Nephron progenitor cell (in vitro differentiated cells): Measurements from ENCODE around the gene SPATA12.

Source experiments
- DNase-seq: peaks from one replicate; pipeline ENCODE4 v3.0.0; 2021
- H3K27ac Mint-ChIP-seq: 2 replicates; pipeline ENCODE4 v1.8.0; 2021; ENCODE audit warnings: mild to moderate bottlenecking, moderate library complexity, mixed read lengths
- H3K27me3 Mint-ChIP-seq: 2 replicates; pipeline ENCODE4 v1.8.0; 2021; ENCODE audit warnings: mild to moderate bottlenecking, low read depth, mixed read lengths; ENCODE audit not compliant: poor library complexity
- H3K36me3 Mint-ChIP-seq: 2 replicates; pipeline ENCODE4 v1.8.0; 2021; ENCODE audit warnings: low read depth, mixed read lengths
- H3K4me1 Mint-ChIP-seq: 2 replicates; pipeline ENCODE4 v1.8.0; 2021; ENCODE audit warnings: mixed read lengths
- H3K4me3 Mint-ChIP-seq: 2 replicates; pipeline ENCODE4 v1.8.0; 2021; ENCODE audit warnings: mild to moderate bottlenecking, moderate library complexity, mixed read lengths
- H3K9me3 Mint-ChIP-seq: 2 replicates; pipeline ENCODE4 v1.8.0; 2021; ENCODE audit warnings: mild to moderate bottlenecking, moderate library complexity, mixed read lengths
- TF ChIP-seq, protein P1 (sequence below): fragments of 200-600 bp; sonication (generic); IDR thresholded peaks from 2 replicates; pipeline ENCODE4 v1.5.0; 2021; ENCODE audit warnings: antibody characterized with exemption

Gene SPATA12

DNA sequence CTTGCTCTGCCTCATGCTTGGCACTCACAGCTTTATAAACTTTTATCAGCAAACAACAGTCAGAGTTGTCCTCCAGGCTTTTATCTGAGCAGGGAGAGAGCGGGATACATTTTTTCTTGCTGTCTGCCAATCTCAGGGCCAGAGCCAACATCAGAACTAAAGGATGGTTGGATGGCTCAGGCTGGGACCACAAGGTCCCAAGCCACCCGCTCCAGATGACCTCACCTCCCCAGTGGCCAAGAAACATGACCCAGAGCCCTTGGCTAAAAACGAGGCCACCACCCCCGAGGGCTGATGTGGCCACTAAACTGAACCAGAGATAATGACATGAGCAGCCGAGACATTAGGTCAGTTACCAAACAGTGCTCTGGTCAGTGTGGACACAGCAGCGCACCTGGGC is 18.8 kb upstream of the SPATA12 start:
- H3K27me3 Mint-ChIP-seq: peaks cover 6% of the 10 kb centered on the region
- TF ChIP-seq, protein P1, sequence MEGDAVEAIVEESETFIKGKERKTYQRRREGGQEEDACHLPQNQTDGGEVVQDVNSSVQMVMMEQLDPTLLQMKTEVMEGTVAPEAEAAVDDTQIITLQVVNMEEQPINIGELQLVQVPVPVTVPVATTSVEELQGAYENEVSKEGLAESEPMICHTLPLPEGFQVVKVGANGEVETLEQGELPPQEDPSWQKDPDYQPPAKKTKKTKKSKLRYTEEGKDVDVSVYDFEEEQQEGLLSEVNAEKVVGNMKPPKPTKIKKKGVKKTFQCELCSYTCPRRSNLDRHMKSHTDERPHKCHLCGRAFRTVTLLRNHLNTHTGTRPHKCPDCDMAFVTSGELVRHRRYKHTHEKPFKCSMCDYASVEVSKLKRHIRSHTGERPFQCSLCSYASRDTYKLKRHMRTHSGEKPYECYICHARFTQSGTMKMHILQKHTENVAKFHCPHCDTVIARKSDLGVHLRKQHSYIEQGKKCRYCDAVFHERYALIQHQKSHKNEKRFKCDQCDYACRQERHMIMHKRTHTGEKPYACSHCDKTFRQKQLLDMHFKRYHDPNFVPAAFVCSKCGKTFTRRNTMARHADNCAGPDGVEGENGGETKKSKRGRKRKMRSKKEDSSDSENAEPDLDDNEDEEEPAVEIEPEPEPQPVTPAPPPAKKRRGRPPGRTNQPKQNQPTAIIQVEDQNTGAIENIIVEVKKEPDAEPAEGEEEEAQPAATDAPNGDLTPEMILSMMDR: no peak
- no peaks in the 10 kb centered on the region for H3K9me3 Mint-ChIP-seq
- no peak overlapping the region for H3K4me3 Mint-ChIP-seq
- no peak overlapping the region for H3K27ac Mint-ChIP-seq
- H3K4me1 Mint-ChIP-seq: peaks cover 23% of the 10 kb centered on the region
- no peak for DNase-seq
- H3K36me3 Mint-ChIP-seq: no peaks in the 10 kb centered on the region

GRCh38 chr3:57043518-57043917 is 16.9 kb upstream of the SPATA12 start:
- Mint-ChIP-seq H3K4me3 (no peak overlapping the region), H3K27me3 (peaks cover 5% of the 10 kb centered on the region), H3K9me3 (no peaks in the 10 kb centered on the region), H3K36me3 (no peaks in the 10 kb centered on the region), H3K27ac (peak overlapping the region; percentile 2), H3K4me1 (peaks cover 38% of the 10 kb centered on the region)
- TF ChIP-seq, protein P1: no peak
- DNase-seq: no peak

DNA sequence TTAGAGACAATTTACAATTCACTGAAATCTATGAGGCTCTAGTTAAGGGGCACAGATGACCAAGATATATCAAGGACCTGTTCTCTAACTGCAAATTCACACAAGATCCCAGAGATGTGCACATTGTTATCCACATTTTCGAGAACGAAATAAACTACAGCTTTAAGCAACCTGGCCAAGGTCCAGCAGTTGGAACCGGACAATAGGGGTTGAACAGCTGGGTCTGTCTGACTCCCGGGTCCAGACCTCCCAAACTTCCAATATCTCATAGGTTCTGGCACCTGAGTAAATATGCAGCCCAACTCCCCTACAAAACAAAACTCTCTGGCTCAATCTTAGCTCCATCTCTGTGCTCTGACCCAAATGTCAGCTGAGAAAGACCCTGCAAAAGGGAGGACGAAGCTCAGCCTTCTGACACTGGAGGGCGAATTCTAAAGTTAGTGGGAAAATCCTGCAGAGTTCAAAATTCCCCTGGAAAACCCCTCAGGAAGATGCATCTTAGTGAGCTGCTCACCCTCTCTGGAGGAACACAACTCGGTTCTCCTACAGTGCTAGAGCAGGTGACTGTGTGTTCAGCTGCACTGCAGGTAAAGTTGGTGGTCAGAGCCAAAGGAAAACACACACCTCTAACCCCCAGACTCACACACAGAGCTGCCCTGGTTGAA is 14.2 kb upstream of the SPATA12 start:
- H3K27me3 Mint-ChIP-seq: peaks cover 5% of the 10 kb centered on the region
- H3K4me1 Mint-ChIP-seq: peaks cover 39% of the 10 kb centered on the region
- no peaks in the 10 kb centered on the region for H3K36me3 Mint-ChIP-seq
- TF ChIP-seq, protein P1: no peak
- no peaks in the 10 kb centered on the region for H3K9me3 Mint-ChIP-seq
- H3K4me3 Mint-ChIP-seq: no peak overlapping the region
- DNase-seq: no peak
- peak overlapping the region; percentile 82 for H3K27ac Mint-ChIP-seq

GRCh38 chr3:57048052-57048671 is 12.3 kb upstream of the SPATA12 start:
- peaks cover 31% of the 10 kb centered on the region for H3K4me1 Mint-ChIP-seq
- peaks cover 8% of the 10 kb centered on the region for H3K27me3 Mint-ChIP-seq
- peak overlapping the region; percentile 58 for H3K27ac Mint-ChIP-seq
- no peaks in the 10 kb centered on the region for H3K36me3 Mint-ChIP-seq
- H3K9me3 Mint-ChIP-seq: no peaks in the 10 kb centered on the region
- TF ChIP-seq, protein P1: no peak
- H3K4me3 Mint-ChIP-seq: no peak overlapping the region
- no peak for DNase-seq

- DNase-seq: no peak
- H3K4me1 Mint-ChIP-seq: peaks cover 26% of the 10 kb centered on the region
- no peak overlapping the region for H3K4me3 Mint-ChIP-seq
- H3K27ac Mint-ChIP-seq: no peak overlapping the region
- H3K27me3 Mint-ChIP-seq: peaks cover 8% of the 10 kb centered on the region
- no peaks in the 10 kb centered on the region for H3K9me3 Mint-ChIP-seq
- TF ChIP-seq, protein P1: no peak
- no peaks in the 10 kb centered on the region for H3K36me3 Mint-ChIP-seq
These were observed 11.7 kb upstream of the SPATA12 start for GRCh38 chr3:57048728-57049127.

- no peak overlapping the region for H3K27ac Mint-ChIP-seq
These were observed 7.8 kb upstream of the SPATA12 start for GRCh38 chr3:57052662-57053061.

More at GRCh38 chr3:57052662-57053061, 7.8 kb upstream of the SPATA12 start:
- Mint-ChIP-seq H3K27me3 (peaks cover 6% of the 10 kb centered on the region), H3K9me3 (no peaks in the 10 kb centered on the region), H3K4me3 (no peak overlapping the region), H3K36me3 (no peaks in the 10 kb centered on the region), H3K4me1 (peaks cover 10% of the 10 kb centered on the region)
- TF ChIP-seq, protein P1: no peak
- no peak for DNase-seq
